HepG2 (cell line): ENCODE results near the gene MYH9. TPM values are rescaled to one million over a fixed set of nuclear protein-coding genes. Genes with fewer than 3 reads are reported as not detected.

Experiments
- ATAC-seq: fragments of 200-7000 bp; cut with Tn5 transposase; 3 replicates; pipeline ENCODE4 v1.9.1; 2020; ENCODE audit warnings: mild to moderate bottlenecking, moderate library complexity
- BruUV-seq: library from RNA; stranded (reverse); fragments of 400-500 nt; replicated peaks from 2 replicates; lab custom pipeline; 2021; lab: Mats Ljungman, UMichigan
- CTCF ChIA-PET: fragments of 300-600 bp; formaldehyde crosslinking; extraction: SDS; loops from one replicate; lab custom pipeline; 2021; ENCODE audit warnings: low total read pairs, inconsistent platforms, low intra/inter-chr PET ratio; lab: Yijun Ruan, JAX
- POLR2A ChIA-PET: fragments of 350-600 bp; sonication (Branson Sonifier 250); formaldehyde crosslinking; loops from one replicate; lab custom pipeline; 2020; ENCODE audit warnings: antibody characterized with exemption, inconsistent platforms; lab: Yijun Ruan, JAX
- DNase-seq: peaks from one replicate; pipeline ENCODE4 v3.0.0-alpha.2; 2015; ENCODE audit warnings: low spot score
- FAIRE-seq: peaks from 3 replicates; lab custom pipeline; 2011; peaks lifted over from hg19 to GRCh38; lab: Jason Lieb, UNC
- H2AFZ ChIP-seq: one replicate; pipeline ENCODE4 v1.6.1; 2011; ENCODE audit warnings: low read length, inconsistent platforms
- H3K27ac ChIP-seq: fragments of 300-600 bp; 3 replicates; pipeline ENCODE4 v1.8.0; 2011; ENCODE audit warnings: mixed run types, mild to moderate bottlenecking, mixed read lengths, low read length, inconsistent platforms; ENCODE audit not compliant: insufficient read depth; ENCODE audit errors: extremely low read length
- H3K27me3 ChIP-seq, 2 experiments: fragments of 200-600 bp in 1 of 2; 2 replicates in 1 of 2; 3 replicates in 1 of 2; pipeline versions ENCODE4 v1.6.0 to v1.8.0; 2011; ENCODE audit warnings: low read length in 2 of 2, mild to moderate bottlenecking in 2 of 2, moderate library complexity in 2 of 2, inconsistent platforms in 1 of 2; ENCODE audit not compliant: insufficient read depth in 2 of 2, control insufficient read depth in 1 of 2
- H3K36me3 ChIP-seq, 2 experiments: fragments of 200-600 bp in 1 of 2; replicated peaks in 1 of 2; 2 replicates in 1 of 2; 3 replicates in 1 of 2; pipeline versions ENCODE4 v1.5.1 to v1.8.0; 2011; ENCODE audit warnings: low read length in 2 of 2, inconsistent platforms in 1 of 2; ENCODE audit not compliant: insufficient read depth in 2 of 2, control insufficient read depth in 1 of 2
- H3K4me1 ChIP-seq: 2 replicates; pipeline ENCODE4 v1.5.1; 2012; ENCODE audit warnings: low read length, inconsistent platforms; ENCODE audit not compliant: insufficient read depth
- H3K4me2 ChIP-seq: 2 replicates; pipeline ENCODE4 v1.6.0; 2011; ENCODE audit warnings: low read depth, low read length, inconsistent platforms
- H3K4me3 ChIP-seq, 3 experiments: fragments of 200-600 bp in 1 of 3; sonication (generic), shearing (Covaris generic) in 1 of 3; replicated peaks in 1 of 3; 2 replicates each; pipeline ENCODE4 v1.5.1; 2011 to 2016; ENCODE audit warnings: low read length in 3 of 3, inconsistent platforms in 2 of 3, low read depth in 2 of 3, mild to moderate bottlenecking in 2 of 3, control low read depth in 1 of 3, mixed read lengths in 1 of 3; ENCODE audit not compliant: insufficient read depth in 1 of 3
- H3K79me2 ChIP-seq: one replicate; pipeline ENCODE4 v1.6.1; 2011; ENCODE audit warnings: low read length, inconsistent platforms; ENCODE audit not compliant: insufficient read depth
- H3K9ac ChIP-seq: 2 replicates; pipeline ENCODE4 v1.6.0; 2011; ENCODE audit warnings: mild to moderate bottlenecking, low read depth, low read length, inconsistent platforms; ENCODE audit not compliant: insufficient read depth
- H3K9me3 ChIP-seq: 2 replicates; pipeline ENCODE4 v1.5.1; 2012; ENCODE audit warnings: mild to moderate bottlenecking, low read length
- H4K20me1 ChIP-seq: 2 replicates; pipeline ENCODE4 v1.6.0; 2011; ENCODE audit warnings: inconsistent platforms, mild to moderate bottlenecking, low read length, moderate library complexity; ENCODE audit not compliant: insufficient read depth
- HOMEZ ChIP-seq: IDR thresholded peaks from 2 replicates; pipeline ENCODE4 v1.6.1; 2016; ENCODE audit warnings: low read depth
- MTA1 ChIP-seq: sonication (generic); formaldehyde crosslinking; IDR thresholded peaks from 2 replicates; pipeline ENCODE4 v1.4.0; 2020; ENCODE audit warnings: missing genetic modification reagents, mild to moderate bottlenecking, borderline replicate concordance
- MYNN ChIP-seq: sonication (generic); formaldehyde crosslinking; IDR thresholded peaks from 2 replicates; pipeline ENCODE4 v1.4.0; 2020; ENCODE audit warnings: mild to moderate bottlenecking, low read depth, missing genetic modification reagents
- REXO4 ChIP-seq: sonication (generic); formaldehyde crosslinking; IDR thresholded peaks from 2 replicates; pipeline ENCODE4 v1.8.0; 2022; ENCODE audit warnings: missing genetic modification reagents, mild to moderate bottlenecking, borderline replicate concordance
- U2AF1 ChIP-seq: fragments of 200-400 bp; formaldehyde crosslinking; optimal IDR thresholded peaks from 2 replicates; pipeline ENCODE3; 2017; ENCODE audit warnings: mild to moderate bottlenecking, low read depth, low read length
- ZNF503 ChIP-seq: sonication (generic); formaldehyde crosslinking; IDR thresholded peaks from 2 replicates; pipeline ENCODE4 v1.4.0; 2020; ENCODE audit warnings: missing genetic modification reagents
- ZNF7 ChIP-seq: IDR thresholded peaks from 2 replicates; pipeline ENCODE4 v1.6.1; 2016; ENCODE audit warnings: missing biosample characterization, missing genetic modification reagents
- WGBS: methylation state at CpG from one replicate; pipeline ENCODE4 v1.1.6; 2017; ENCODE audit warnings: low lambda C conversion rate; 5-methylcytosine and 5-hydroxymethylcytosine counted together
- in situ Hi-C: cut with HindIII; loops from 2 replicates; pipeline ENCODE4 v1.10.0; 2017; ENCODE audit warnings: low pct_unique_long_range_greater_than_20kb; ENCODE audit not compliant: extremely low pct_ligation_motif_present
- intact Hi-C: fragments of 100-400 bp; cut with micrococcal nuclease; formaldehyde crosslinking; loops from one replicate; pipeline ENCODE4 v1.10.0; 2022; ENCODE audit not compliant: unreplicated experiment
- polyA plus RNA-seq, 8 experiments: library from polyadenylated mRNA; depleted of rRNA in 3 of 8; stranded (reverse) in 7 of 8; unstranded in 1 of 8; fragments of >200 nt; fragmentation: Illumina TruSeq in 4 of 8; extraction: Trizol in 4 of 8; gene quantifications; 2 replicates each; pipeline versions ENCODE4 v1.2.1 to v1.2.3, GENCODE V29; 2011 to 2016; ENCODE audit warnings: low read depth in 4 of 8, missing spikeins in 1 of 8, mixed read lengths in 1 of 8; ENCODE audit not compliant: insufficient read depth in 1 of 8
- total RNA-seq, 5 experiments: library from RNA; depleted of rRNA; stranded (reverse); fragments of >200 nt; fragmentation: Illumina TruSeq; extraction: Trizol; gene quantifications; 2 replicates each; pipeline ENCODE4 v1.2.3, GENCODE V29; 2016; ENCODE audit warnings: low read depth in 1 of 5
- TF ChIP-seq, protein P1 (sequence below): sonication (generic); formaldehyde crosslinking; IDR thresholded peaks from 2 replicates; pipeline ENCODE4 v1.4.0; 2020; ENCODE audit warnings: missing genetic modification reagents

Gene MYH9
- total and polyA plus RNA-seq, 2 of the 13 experiments (the other 11 are each of a cell fraction or from before 2014, with no cell fraction given): 50.7 to 98.5 TPM

GRCh38 chr22:36259615-36260300, 128.0 kb downstream of the MYH9 start:
- H3K4me2 ChIP-seq: no peak overlapping the region
- H2AFZ ChIP-seq: no peak overlapping the region
- ChIA-PET POLR2A (interaction anchor here (0.5 kb wide), 1 partner anchor 62 kb away, joined by 3 read pairs; no protein-coding TSS in a partner anchor), CTCF (no interaction called here)
- peaks cover 85% of the 10 kb centered on the region for H3K4me1 ChIP-seq
- no peak for ATAC-seq
- FAIRE-seq: no peak
- H3K27me3 ChIP-seq: no peaks in the 10 kb centered on the region
- peaks cover 9 to 59% of the 10 kb centered on the region in 2 experiments for H3K36me3 ChIP-seq
- DNase-seq: no peak
- H3K4me3 ChIP-seq: no peak overlapping the region
- BruUV-seq: no TSS peak
- no peak overlapping the region for H3K9ac ChIP-seq
- no peaks in the 10 kb centered on the region for H3K9me3 ChIP-seq
- 93% methylated on average over 12 of the region's 14 CpGs for WGBS
- in situ Hi-C loops (no loop called here), intact Hi-C loops (no loop called here)
- no peaks in the 10 kb centered on the region for H4K20me1 ChIP-seq
- H3K79me2 ChIP-seq: peaks cover 13% of the 10 kb centered on the region
- TF ChIP-seq ZNF503 (CRISPR knock-in tag) (no peak), U2AF1 (no peak), MTA1 (CRISPR knock-in tag) (no peak), HOMEZ (CRISPR knock-in tag) (no peak), MYNN (CRISPR knock-in tag) (no peak), ZNF7 (CRISPR knock-in tag) (no peak), REXO4 (CRISPR knock-in tag) (no peak)
- TF ChIP-seq, protein P1, sequence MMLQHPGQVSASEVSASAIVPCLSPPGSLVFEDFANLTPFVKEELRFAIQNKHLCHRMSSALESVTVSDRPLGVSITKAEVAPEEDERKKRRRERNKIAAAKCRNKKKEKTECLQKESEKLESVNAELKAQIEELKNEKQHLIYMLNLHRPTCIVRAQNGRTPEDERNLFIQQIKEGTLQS (CRISPR knock-in tag): no peak
- H3K27ac ChIP-seq: no peak overlapping the region
